SK-N-SH (cell line): Measurements from ENCODE around the gene CCDC144A. TPM values are rescaled to one million over a fixed set of nuclear protein-coding genes. Genes with fewer than 3 reads are reported as not detected.
"Not testable (repeated sequence)": the region's sequence is repeated elsewhere in the genome, so short reads cannot be mapped to it uniquely, and the experiment has no call there.

Source experiments
- CTCF ChIA-PET: fragments of 300-600, 350-600 bp; formaldehyde crosslinking; extraction: SDS; loops from one replicate; lab custom pipeline; 2021; lab: Yijun Ruan, JAX
- POLR2A ChIA-PET: fragments of 350-600 bp; sonication (Branson Sonifier 250); formaldehyde crosslinking; extraction: SDS; loops from one replicate; lab custom pipeline; 2020; ENCODE audit warnings: antibody characterized with exemption, inconsistent platforms; lab: Yijun Ruan, JAX
- DNase-seq: peaks from one replicate; pipeline ENCODE4 v3.0.0; 2012
- H2AFZ ChIP-seq: fragments of 200-600 bp; sonication (generic); 2 replicates; pipeline ENCODE4 v1.8.1; 2016; ENCODE audit warnings: antibody characterized with exemption, mild to moderate bottlenecking, low read depth
- H3F3A ChIP-seq: fragments of 200-600 bp; sonication (generic); replicated peaks from 2 replicates; pipeline ENCODE3; 2016; ENCODE audit warnings: antibody characterized with exemption, mild to moderate bottlenecking; ENCODE audit not compliant: insufficient read depth
- H3K27ac ChIP-seq, 2 experiments: fragments of 200-500 bp in 1 of 2; fragments of 200-600 bp in 1 of 2; sonication (Bioruptor generic) in 1 of 2; sonication (generic), shearing (Covaris generic) in 1 of 2; 2 replicates each; pipeline versions ENCODE4 v1.5.1 to v1.6.1; 2014 to 2016; ENCODE audit warnings: low read depth in 2 of 2, inconsistent platforms in 1 of 2, low read length in 1 of 2, mild to moderate bottlenecking in 1 of 2, mixed read lengths in 1 of 2
- H3K27me3 ChIP-seq: fragments of 200-600 bp; sonication (generic), shearing (Covaris generic); 2 replicates; pipeline ENCODE4 v1.6.1; 2016; ENCODE audit warnings: mixed run types; ENCODE audit not compliant: insufficient read depth
- H3K36me3 ChIP-seq, 2 experiments: fragments of 200-500 bp in 1 of 2; fragments of 200-600 bp in 1 of 2; sonication (Bioruptor generic) in 1 of 2; sonication (generic) in 1 of 2; replicated peaks in 1 of 2; 2 replicates each; pipeline versions ENCODE3 to v1.5.1; 2014 to 2016; ENCODE audit warnings: low read length in 1 of 2, mild to moderate bottlenecking in 1 of 2; ENCODE audit not compliant: insufficient read depth in 2 of 2, control insufficient read depth in 1 of 2
- H3K4me1 ChIP-seq, 2 experiments: fragments of 200-500 bp in 1 of 2; fragments of 200-600 bp in 1 of 2; sonication (Bioruptor generic) in 1 of 2; sonication (generic), shearing (Covaris generic) in 1 of 2; 2 replicates each; pipeline versions ENCODE4 v1.5.1 to v1.6.1; 2014 to 2016; ENCODE audit warnings: low read depth in 1 of 2, low read length in 1 of 2, mixed run types in 1 of 2; ENCODE audit not compliant: insufficient read depth in 2 of 2, control insufficient read depth in 1 of 2
- H3K4me2 ChIP-seq: fragments of 200-600 bp; sonication (generic), shearing (Covaris generic); 2 replicates; pipeline ENCODE4 v1.6.1; 2017; ENCODE audit warnings: mixed run types
- H3K4me3 ChIP-seq, 2 experiments: fragments of 200-500 bp in 1 of 2; fragments of 200-600 bp in 1 of 2; sonication (Bioruptor generic) in 1 of 2; sonication (generic), shearing (Covaris generic) in 1 of 2; 2 replicates each; pipeline versions ENCODE4 v1.5.1 to v1.8.1; 2014 to 2016; ENCODE audit warnings: low read depth in 2 of 2, inconsistent platforms in 1 of 2, low read length in 1 of 2, mild to moderate bottlenecking in 1 of 2, mixed read lengths in 1 of 2, moderate library complexity in 1 of 2
- H3K79me2 ChIP-seq: fragments of 200-600 bp; sonication (generic); 2 replicates; pipeline ENCODE4 v1.8.1; 2017; ENCODE audit warnings: mild to moderate bottlenecking; ENCODE audit not compliant: insufficient read depth
- H3K9ac ChIP-seq: fragments of 200-600 bp; sonication (generic); 2 replicates; pipeline ENCODE4 v1.6.1; 2017; ENCODE audit warnings: mixed run types
- H3K9me2 ChIP-seq: fragments of 200-600 bp; sonication (generic); 2 replicates; pipeline ENCODE4 v1.6.1; 2017; ENCODE audit warnings: mixed run types
- H3K9me3 ChIP-seq: fragments of 200-600 bp; sonication (generic); 2 replicates; pipeline ENCODE4 v1.6.1; 2017; ENCODE audit warnings: mixed run types, mild to moderate bottlenecking, moderate library complexity
- H4K20me1 ChIP-seq: fragments of 200-600 bp; sonication (generic); 2 replicates; pipeline ENCODE4 v1.6.1; 2017; ENCODE audit warnings: mild to moderate bottlenecking, mixed run types; ENCODE audit not compliant: insufficient read depth
- CHD2 ChIP-seq: fragments of 150-350 bp; IDR thresholded peaks from 2 replicates; pipeline ENCODE4 v1.6.1; 2018; ENCODE audit warnings: low read length; ENCODE audit not compliant: partially characterized antibody
- EZH2phosphoT487 ChIP-seq: fragments of 200-600 bp; sonication (generic); IDR thresholded peaks from 2 replicates; pipeline ENCODE4 v1.6.1; 2017; ENCODE audit warnings: low read depth, mixed run types, mild to moderate bottlenecking, antibody characterized with exemption, moderate library complexity, borderline replicate concordance
- FOSL2 ChIP-seq: IDR thresholded peaks from 2 replicates; pipeline ENCODE4 v1.4.0; 2012; ENCODE audit warnings: low read depth, mild to moderate bottlenecking, moderate library complexity, borderline replicate concordance
- GABPA ChIP-seq: IDR thresholded peaks from 2 replicates; pipeline ENCODE4 v1.4.0; 2012; ENCODE audit warnings: low read depth, mild to moderate bottlenecking
- WGBS: methylation state at CpG from one replicate; pipeline ENCODE4 v1.1.6; 2017; ENCODE audit warnings: low lambda C conversion rate; 5-methylcytosine and 5-hydroxymethylcytosine counted together
- polyA plus RNA-seq, 3 experiments: library from polyadenylated mRNA; depleted of rRNA; stranded (reverse); fragments of >200 nt; gene quantifications; 2 replicates each; pipeline ENCODE4 v1.2.3, GENCODE V29; 2012
- TF ChIP-seq, protein P1 (sequence below): IDR thresholded peaks from 2 replicates; pipeline ENCODE4 v1.6.1; 2012; ENCODE audit warnings: mild to moderate bottlenecking, low read depth, low read length, moderate library complexity
- TF ChIP-seq, protein P2 (sequence below): IDR thresholded peaks from 2 replicates; pipeline ENCODE4 v1.4.0; 2012; ENCODE audit warnings: low read depth, borderline replicate concordance
- TF ChIP-seq, protein P3 (sequence below): IDR thresholded peaks from 2 replicates; pipeline ENCODE4; 2012
- TF ChIP-seq, protein P4 (sequence below): IDR thresholded peaks from 2 replicates; pipeline ENCODE4 v1.4.0; 2012; ENCODE audit warnings: low read depth, borderline replicate concordance

The CCDC144A gene
- polyA plus RNA-seq, 1 of the 3 experiments (the other 2 are of a cell fraction) = 0.02 TPM

DNA sequence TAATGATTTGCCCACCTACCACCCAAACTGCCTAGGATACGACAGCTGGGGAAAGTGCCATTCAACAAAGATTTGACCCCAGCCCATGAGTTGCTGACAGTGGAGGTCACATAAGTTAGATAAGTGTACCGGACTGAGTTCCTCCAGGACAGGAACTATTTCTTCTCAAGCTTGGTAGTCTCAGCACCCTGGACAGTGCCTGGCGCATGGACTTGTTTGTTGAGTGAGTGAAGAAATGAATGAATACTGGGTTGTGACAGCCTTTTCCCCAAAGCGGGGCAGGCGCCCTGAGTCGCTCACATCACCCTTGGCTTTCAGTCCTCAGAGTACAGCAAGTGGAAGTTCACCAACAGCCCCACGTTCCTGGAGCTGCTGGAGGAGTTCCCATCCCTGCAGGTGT is 122.1 kb downstream of the CCDC144A start:
- H3K9ac ChIP-seq, H3K4me3 ChIP-seq, H3F3A ChIP-seq, H3K9me2 ChIP-seq, H3K27ac ChIP-seq, H2AFZ ChIP-seq, H3K36me3 ChIP-seq, H3K4me2 ChIP-seq, POLR2A ChIA-PET, CTCF ChIA-PET, H4K20me1 ChIP-seq, H3K4me1 ChIP-seq, H3K27me3 ChIP-seq, H3K9me3 ChIP-seq, H3K79me2 ChIP-seq, DNase-seq: not testable (repeated sequence)
- TF ChIP-seq, protein P1, sequence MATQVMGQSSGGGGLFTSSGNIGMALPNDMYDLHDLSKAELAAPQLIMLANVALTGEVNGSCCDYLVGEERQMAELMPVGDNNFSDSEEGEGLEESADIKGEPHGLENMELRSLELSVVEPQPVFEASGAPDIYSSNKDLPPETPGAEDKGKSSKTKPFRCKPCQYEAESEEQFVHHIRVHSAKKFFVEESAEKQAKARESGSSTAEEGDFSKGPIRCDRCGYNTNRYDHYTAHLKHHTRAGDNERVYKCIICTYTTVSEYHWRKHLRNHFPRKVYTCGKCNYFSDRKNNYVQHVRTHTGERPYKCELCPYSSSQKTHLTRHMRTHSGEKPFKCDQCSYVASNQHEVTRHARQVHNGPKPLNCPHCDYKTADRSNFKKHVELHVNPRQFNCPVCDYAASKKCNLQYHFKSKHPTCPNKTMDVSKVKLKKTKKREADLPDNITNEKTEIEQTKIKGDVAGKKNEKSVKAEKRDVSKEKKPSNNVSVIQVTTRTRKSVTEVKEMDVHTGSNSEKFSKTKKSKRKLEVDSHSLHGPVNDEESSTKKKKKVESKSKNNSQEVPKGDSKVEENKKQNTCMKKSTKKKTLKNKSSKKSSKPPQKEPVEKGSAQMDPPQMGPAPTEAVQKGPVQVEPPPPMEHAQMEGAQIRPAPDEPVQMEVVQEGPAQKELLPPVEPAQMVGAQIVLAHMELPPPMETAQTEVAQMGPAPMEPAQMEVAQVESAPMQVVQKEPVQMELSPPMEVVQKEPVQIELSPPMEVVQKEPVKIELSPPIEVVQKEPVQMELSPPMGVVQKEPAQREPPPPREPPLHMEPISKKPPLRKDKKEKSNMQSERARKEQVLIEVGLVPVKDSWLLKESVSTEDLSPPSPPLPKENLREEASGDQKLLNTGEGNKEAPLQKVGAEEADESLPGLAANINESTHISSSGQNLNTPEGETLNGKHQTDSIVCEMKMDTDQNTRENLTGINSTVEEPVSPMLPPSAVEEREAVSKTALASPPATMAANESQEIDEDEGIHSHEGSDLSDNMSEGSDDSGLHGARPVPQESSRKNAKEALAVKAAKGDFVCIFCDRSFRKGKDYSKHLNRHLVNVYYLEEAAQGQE = peak; percentile 89
- 28% methylated on average over 5 of the region's 7 CpGs for WGBS

DNA sequence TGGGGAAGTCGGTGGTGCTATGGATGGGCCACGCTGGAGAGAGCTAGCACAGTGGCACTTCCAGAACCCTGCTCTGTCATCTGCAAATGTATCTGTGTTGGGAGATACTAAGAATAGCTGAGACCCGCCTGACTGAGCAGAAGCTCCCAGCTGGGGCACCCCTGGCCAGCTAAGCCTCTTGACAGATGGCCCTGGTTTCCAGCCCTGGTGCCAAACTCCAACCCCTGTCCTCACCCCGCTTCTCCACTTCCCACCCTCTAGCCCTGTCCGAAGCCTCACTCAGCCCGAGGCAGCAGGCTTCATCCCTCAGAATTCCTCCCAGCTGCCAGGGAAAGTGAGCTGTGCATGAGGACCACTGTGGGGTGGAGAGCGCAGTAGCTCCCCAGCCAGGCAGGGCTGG is 124.4 kb downstream of the CCDC144A start:
- WGBS = 31% methylated on average over 7 of the region's 7 CpGs
- no peak overlapping the region for H3K4me3 ChIP-seq
- no peak overlapping the region for H3K9ac ChIP-seq
- ChIA-PET POLR2A (no interaction called here), CTCF (interaction anchor here (1.3 kb wide), 1 partner anchor 176 kb away, joined by 3 read pairs; no protein-coding TSS in a partner anchor)
- H3K4me2 ChIP-seq = no peak overlapping the region
- H3K27ac ChIP-seq = no peak overlapping the region
- no peaks in the 10 kb centered on the region for H3K9me2 ChIP-seq
- no peaks in the 10 kb centered on the region for H3K79me2 ChIP-seq
- DNase-seq = no peak
- no peaks in the 10 kb centered on the region for H4K20me1 ChIP-seq
- no peaks in the 10 kb centered on the region for H3K9me3 ChIP-seq
- H3K4me1 ChIP-seq = no peaks in the 10 kb centered on the region
- TF ChIP-seq, protein P2, sequence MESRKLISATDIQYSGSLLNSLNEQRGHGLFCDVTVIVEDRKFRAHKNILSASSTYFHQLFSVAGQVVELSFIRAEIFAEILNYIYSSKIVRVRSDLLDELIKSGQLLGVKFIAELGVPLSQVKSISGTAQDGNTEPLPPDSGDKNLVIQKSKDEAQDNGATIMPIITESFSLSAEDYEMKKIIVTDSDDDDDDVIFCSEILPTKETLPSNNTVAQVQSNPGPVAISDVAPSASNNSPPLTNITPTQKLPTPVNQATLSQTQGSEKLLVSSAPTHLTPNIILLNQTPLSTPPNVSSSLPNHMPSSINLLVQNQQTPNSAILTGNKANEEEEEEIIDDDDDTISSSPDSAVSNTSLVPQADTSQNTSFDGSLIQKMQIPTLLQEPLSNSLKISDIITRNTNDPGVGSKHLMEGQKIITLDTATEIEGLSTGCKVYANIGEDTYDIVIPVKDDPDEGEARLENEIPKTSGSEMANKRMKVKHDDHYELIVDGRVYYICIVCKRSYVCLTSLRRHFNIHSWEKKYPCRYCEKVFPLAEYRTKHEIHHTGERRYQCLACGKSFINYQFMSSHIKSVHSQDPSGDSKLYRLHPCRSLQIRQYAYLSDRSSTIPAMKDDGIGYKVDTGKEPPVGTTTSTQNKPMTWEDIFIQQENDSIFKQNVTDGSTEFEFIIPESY = no peak
- TF ChIP-seq, all 33 proteins: peak for 0
- Histone ChIP-seq H3K27me3 (peaks cover 21% of the 10 kb centered on the region; the same call in 1 of the 2 replicates), H3K36me3 (no peaks in the 10 kb centered on the region), H2AFZ (no peak overlapping the region), H3F3A (no peaks in the 10 kb centered on the region)

DNA sequence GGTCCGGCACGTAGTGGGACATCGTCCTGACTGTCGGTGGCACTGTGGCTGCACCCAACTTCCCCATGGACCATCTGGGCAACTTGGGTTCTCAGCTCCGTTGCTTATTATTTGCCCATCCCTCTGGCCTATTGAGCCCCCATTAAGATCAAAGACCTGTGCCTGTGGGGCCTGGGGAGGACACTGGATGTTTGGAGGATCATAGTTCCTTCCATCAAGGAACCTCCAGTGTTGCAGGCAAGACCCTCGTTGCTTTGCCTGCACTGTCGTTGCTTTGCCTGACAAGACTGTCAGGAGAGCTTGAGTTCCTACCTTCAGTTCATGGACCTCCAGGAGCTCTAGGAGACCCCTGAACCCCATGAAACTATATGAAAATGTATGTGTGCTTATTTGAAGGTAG is 127.2 kb downstream of the CCDC144A start:
- Histone ChIP-seq H3K4me1 (no peaks in the 10 kb centered on the region), H3K9me3 (no peaks in the 10 kb centered on the region), H3K27me3 (peaks cover 39% of the 10 kb centered on the region; the same call in 1 of the 2 replicates), H2AFZ (no peak overlapping the region), H3K9ac (no peak overlapping the region), H3K27ac (no peak overlapping the region), H3K4me2 (no peak overlapping the region), H3K36me3 (no peaks in the 10 kb centered on the region), H3K4me3 (no peak overlapping the region), H3K79me2 (no peaks in the 10 kb centered on the region), H4K20me1 (no peaks in the 10 kb centered on the region), H3F3A (no peaks in the 10 kb centered on the region), H3K9me2 (no peaks in the 10 kb centered on the region)
- ChIA-PET POLR2A (no interaction called here), CTCF (no interaction called here)
- DNase-seq = no peak
- WGBS = 45% methylated on average over 7 of the region's 7 CpGs
- TF ChIP-seq, protein P3, sequence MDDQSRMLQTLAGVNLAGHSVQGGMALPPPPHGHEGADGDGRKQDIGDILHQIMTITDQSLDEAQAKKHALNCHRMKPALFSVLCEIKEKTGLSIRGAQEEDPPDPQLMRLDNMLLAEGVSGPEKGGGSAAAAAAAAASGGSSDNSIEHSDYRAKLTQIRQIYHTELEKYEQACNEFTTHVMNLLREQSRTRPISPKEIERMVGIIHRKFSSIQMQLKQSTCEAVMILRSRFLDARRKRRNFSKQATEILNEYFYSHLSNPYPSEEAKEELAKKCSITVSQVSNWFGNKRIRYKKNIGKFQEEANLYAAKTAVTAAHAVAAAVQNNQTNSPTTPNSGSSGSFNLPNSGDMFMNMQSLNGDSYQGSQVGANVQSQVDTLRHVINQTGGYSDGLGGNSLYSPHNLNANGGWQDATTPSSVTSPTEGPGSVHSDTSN = no peak
- TF ChIP-seq CHD2 (no peak), GABPA (no peak), FOSL2 (no peak), EZH2phosphoT487 (no peak)
- TF ChIP-seq, protein P4, sequence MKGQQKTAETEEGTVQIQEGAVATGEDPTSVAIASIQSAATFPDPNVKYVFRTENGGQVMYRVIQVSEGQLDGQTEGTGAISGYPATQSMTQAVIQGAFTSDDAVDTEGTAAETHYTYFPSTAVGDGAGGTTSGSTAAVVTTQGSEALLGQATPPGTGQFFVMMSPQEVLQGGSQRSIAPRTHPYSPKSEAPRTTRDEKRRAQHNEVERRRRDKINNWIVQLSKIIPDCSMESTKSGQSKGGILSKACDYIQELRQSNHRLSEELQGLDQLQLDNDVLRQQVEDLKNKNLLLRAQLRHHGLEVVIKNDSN = no peak
- TF ChIP-seq, protein P1 = no peak
